Measurements from ENCODE around the gene PROZ.

Gene PROZ

GRCh38 chr13:113141601-113141970, 16.9 kb upstream of the PROZ start:
- Histone ChIP-seq H3K27ac (ENCODE audit: extremely low read depth, low read depth, low read length) (no peak overlapping the region), H3K9me3 (ENCODE audit: control insufficient read depth, insufficient read depth, low read depth, low read length) (no peaks in the 10 kb centered on the region), H3K4me3 (ENCODE audit: low read depth, low read length) (no peak overlapping the region), H3K4me1 (ENCODE audit: control insufficient read depth, insufficient read depth, low read length) (no peaks in the 10 kb centered on the region), H3K36me3 (ENCODE audit: control insufficient read depth in 2 of 2, insufficient read depth in 1 of 2, low read length in 2 of 2) (no peaks in the 10 kb centered on the region)
- ChIA-PET POLR2A (no interaction called here), CTCF (no interaction called here)
- no peak for TF ChIP-seq ZNF266 (tag by site-specific recombination; IDR thresholded peaks at IDR 0.05; ENCODE audit: low read depth)
- TF ChIP-seq ZNF521 (tag by site-specific recombination; IDR thresholded peaks at IDR 0.05), result no peak
- no peak for TF ChIP-seq ZNF639 (tag by site-specific recombination; IDR thresholded peaks at IDR 0.05)
- TF ChIP-seq ZFHX2 (tag by site-specific recombination; conservative IDR thresholded peaks at IDR 0.05), result no peak
- TF ChIP-seq, protein P1, sequence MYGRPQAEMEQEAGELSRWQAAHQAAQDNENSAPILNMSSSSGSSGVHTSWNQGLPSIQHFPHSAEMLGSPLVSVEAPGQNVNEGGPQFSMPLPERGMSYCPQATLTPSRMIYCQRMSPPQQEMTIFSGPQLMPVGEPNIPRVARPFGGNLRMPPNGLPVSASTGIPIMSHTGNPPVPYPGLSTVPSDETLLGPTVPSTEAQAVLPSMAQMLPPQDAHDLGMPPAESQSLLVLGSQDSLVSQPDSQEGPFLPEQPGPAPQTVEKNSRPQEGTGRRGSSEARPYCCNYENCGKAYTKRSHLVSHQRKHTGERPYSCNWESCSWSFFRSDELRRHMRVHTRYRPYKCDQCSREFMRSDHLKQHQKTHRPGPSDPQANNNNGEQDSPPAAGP (tag by site-specific recombination; IDR thresholded peaks at IDR 0.05), result no peak
- TF ChIP-seq, protein P2, sequence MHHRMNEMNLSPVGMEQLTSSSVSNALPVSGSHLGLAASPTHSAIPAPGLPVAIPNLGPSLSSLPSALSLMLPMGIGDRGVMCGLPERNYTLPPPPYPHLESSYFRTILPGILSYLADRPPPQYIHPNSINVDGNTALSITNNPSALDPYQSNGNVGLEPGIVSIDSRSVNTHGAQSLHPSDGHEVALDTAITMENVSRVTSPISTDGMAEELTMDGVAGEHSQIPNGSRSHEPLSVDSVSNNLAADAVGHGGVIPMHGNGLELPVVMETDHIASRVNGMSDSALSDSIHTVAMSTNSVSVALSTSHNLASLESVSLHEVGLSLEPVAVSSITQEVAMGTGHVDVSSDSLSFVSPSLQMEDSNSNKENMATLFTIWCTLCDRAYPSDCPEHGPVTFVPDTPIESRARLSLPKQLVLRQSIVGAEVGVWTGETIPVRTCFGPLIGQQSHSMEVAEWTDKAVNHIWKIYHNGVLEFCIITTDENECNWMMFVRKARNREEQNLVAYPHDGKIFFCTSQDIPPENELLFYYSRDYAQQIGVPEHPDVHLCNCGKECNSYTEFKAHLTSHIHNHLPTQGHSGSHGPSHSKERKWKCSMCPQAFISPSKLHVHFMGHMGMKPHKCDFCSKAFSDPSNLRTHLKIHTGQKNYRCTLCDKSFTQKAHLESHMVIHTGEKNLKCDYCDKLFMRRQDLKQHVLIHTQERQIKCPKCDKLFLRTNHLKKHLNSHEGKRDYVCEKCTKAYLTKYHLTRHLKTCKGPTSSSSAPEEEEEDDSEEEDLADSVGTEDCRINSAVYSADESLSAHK (tag by site-specific recombination; IDR thresholded peaks at IDR 0.05), result no peak

DNA sequence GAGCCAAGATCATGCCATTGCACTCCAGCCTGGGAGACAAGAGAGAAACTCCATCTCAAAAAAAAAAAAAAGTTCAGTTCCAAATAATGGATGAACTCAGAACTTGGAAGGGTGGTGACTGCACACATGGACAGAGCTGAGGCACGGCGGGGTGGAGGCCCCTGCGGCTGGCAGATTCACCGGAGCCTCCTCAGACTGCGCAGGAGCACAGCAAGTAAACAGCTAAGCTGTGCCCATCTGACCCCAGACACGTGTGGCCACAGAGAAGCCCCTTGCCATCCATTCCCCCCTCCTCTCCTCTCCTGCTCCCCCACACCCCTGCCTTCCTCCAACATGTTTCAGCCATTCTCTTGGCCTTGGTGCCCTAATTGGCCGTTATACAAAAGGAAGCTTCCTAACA, 15.6 kb upstream of the PROZ start:
- no peak overlapping the region for H3K27ac ChIP-seq (ENCODE audit: extremely low read depth, low read depth, low read length)
- no peaks in the 10 kb centered on the region for H3K4me1 ChIP-seq (ENCODE audit: control insufficient read depth, insufficient read depth, low read length)
- no peak for TF ChIP-seq ZNF302 (tag by site-specific recombination; IDR thresholded peaks at IDR 0.05; ENCODE audit: low read depth)
- TF ChIP-seq, protein P3, sequence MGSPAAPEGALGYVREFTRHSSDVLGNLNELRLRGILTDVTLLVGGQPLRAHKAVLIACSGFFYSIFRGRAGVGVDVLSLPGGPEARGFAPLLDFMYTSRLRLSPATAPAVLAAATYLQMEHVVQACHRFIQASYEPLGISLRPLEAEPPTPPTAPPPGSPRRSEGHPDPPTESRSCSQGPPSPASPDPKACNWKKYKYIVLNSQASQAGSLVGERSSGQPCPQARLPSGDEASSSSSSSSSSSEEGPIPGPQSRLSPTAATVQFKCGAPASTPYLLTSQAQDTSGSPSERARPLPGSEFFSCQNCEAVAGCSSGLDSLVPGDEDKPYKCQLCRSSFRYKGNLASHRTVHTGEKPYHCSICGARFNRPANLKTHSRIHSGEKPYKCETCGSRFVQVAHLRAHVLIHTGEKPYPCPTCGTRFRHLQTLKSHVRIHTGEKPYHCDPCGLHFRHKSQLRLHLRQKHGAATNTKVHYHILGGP (tag by site-specific recombination; IDR thresholded peaks at IDR 0.05), result no peak
- H3K9me3 ChIP-seq (ENCODE audit: control insufficient read depth, insufficient read depth, low read depth, low read length), result no peaks in the 10 kb centered on the region
- CTCF ChIA-PET, result interaction anchor here (0.7 to 1.2 kb wide), 2 partner anchors 9 to 12 kb away, joined by 3 to 4 read pairs; no protein-coding TSS in a partner anchor
- no peak overlapping the region for H3K4me3 ChIP-seq (ENCODE audit: low read depth, low read length)
- POLR2A ChIA-PET, result interaction anchor here (0.5 kb wide), 1 partner anchor 437 kb away, joined by 4 read pairs; no protein-coding TSS in a partner anchor
- H3K36me3 ChIP-seq (ENCODE audit: control insufficient read depth in 2 of 2, insufficient read depth in 1 of 2, low read length in 2 of 2), result no peaks in the 10 kb centered on the region

DNA sequence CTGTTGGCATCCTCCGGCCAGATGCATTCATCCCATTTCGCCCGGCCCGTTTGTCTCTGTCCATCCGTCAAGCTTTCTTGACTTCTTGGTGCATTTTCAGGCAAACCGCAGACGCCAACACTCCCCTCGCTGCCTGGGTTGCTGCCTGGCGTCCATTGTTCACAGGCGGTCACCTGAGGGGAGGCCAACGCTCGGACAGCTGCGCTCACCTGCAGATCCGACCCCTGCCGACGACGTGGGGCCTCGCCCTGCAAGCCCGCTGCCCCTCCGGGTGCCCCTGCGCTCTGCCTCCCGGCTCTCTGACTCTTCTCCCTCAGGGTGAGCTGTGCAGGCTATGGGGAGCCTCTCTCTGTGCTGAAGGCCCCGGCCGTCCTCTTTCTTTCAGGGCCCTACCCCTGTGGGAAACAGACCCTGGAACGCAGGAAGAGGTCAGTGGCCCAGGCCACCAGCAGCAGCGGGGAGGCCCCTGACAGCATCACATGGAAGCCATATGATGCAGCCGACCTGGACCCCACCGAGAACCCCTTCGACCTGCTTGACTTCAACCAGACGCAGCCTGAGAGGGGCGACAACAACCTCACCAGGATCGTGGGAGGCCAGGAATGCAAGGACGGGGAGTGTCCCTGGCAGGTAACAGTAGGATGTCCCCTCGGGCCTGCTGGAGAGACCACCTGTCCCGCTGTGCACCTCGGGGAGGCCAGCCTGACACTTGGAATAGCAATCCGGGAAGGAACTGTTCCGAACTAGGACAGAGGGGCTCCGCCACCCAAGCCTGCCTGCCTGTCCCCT, 14.8 kb upstream of the PROZ start:
- ChIA-PET CTCF (interaction anchor here (1.2 kb wide), 1 partner anchor 9 kb away, joined by 3 read pairs; no protein-coding TSS in a partner anchor), POLR2A (interaction anchor here (0.5 kb wide), 1 partner anchor 436 kb away, joined by 4 read pairs; no protein-coding TSS in a partner anchor)
- no peak overlapping the region for H3K4me3 ChIP-seq (ENCODE audit: low read depth, low read length)
- H3K9me3 ChIP-seq (ENCODE audit: control insufficient read depth, insufficient read depth, low read depth, low read length), result no peaks in the 10 kb centered on the region
- TF ChIP-seq ZBTB44 (tag by site-specific recombination; IDR thresholded peaks at IDR 0.05), result no peak
- no peak for TF ChIP-seq KLF1 (tag by site-specific recombination; IDR thresholded peaks at IDR 0.05)
- no peak for TF ChIP-seq ZNF776 (tag by site-specific recombination; IDR thresholded peaks at IDR 0.05; ENCODE audit: borderline replicate concordance)
- TF ChIP-seq KLF7 (tag by site-specific recombination; IDR thresholded peaks at IDR 0.05; ENCODE audit: borderline replicate concordance), result no peak
- no peak for TF ChIP-seq GLIS2 (tag by site-specific recombination; IDR thresholded peaks at IDR 0.05)
- TF ChIP-seq MZF1 (tag by site-specific recombination; IDR thresholded peaks at IDR 0.05; ENCODE audit: borderline replicate concordance), result no peak
- no peak for TF ChIP-seq ZNF350 (tag by site-specific recombination; IDR thresholded peaks at IDR 0.05)
- no peak for TF ChIP-seq ZNF621 (tag by site-specific recombination; IDR thresholded peaks at IDR 0.05)
- TF ChIP-seq ZNF121 (tag by site-specific recombination; IDR thresholded peaks at IDR 0.05), result no peak
- TF ChIP-seq ZNF311 (tag by site-specific recombination; IDR thresholded peaks at IDR 0.05; ENCODE audit: borderline replicate concordance), result no peak
- no peaks in the 10 kb centered on the region for H3K36me3 ChIP-seq (ENCODE audit: control insufficient read depth in 2 of 2, insufficient read depth in 1 of 2, low read length in 2 of 2)
- no peaks in the 10 kb centered on the region for H3K4me1 ChIP-seq (ENCODE audit: control insufficient read depth, insufficient read depth, low read length)
- H3K27ac ChIP-seq (ENCODE audit: extremely low read depth, low read depth, low read length), result no peak overlapping the region
